PC-3 (cell line): ENCODE data around the gene IER5L. TPM values are rescaled to one million over a fixed set of nuclear protein-coding genes. Genes with fewer than 3 reads are reported as not detected.

Experiments
- ATAC-seq: fragments of 200-7000 bp; cut with Tn5 transposase; 2 replicates; pipeline ENCODE4 v1.9.1; 2020; ENCODE audit warnings: mild to moderate bottlenecking, moderate library complexity
- BruUV-seq: library from RNA; stranded (reverse); fragments of 400-500 nt; replicated peaks from 2 replicates; lab custom pipeline; 2021; lab: Mats Ljungman, UMichigan
- CTCF ChIA-PET: fragments of 300-600 bp; sonication (Branson Sonifier 250); formaldehyde crosslinking; loops from one replicate; lab custom pipeline; 2022; ENCODE audit warnings: antibody characterized with exemption; lab: Charles Lee
- POLR2A ChIA-PET: fragments of 300-600 bp; sonication (Branson Sonifier 250); formaldehyde crosslinking; loops from one replicate; lab custom pipeline; 2022; ENCODE audit warnings: antibody characterized with exemption; ENCODE audit not compliant: unreplicated experiment; lab: Charles Lee
- DNase-seq: peaks from one replicate; pipeline ENCODE4 v3.0.0-alpha.2; 2015
- H2AFZ ChIP-seq: fragments of 300-600 bp; sonication (generic); 2 replicates; pipeline ENCODE4 v1.6.0; 2016; ENCODE audit warnings: antibody characterized with exemption, low read length
- H3F3A ChIP-seq: fragments of 300-600 bp; sonication (generic); one replicate; pipeline ENCODE4 v1.6.0; 2017; ENCODE audit warnings: antibody characterized with exemption, low read length, control low read depth, mild to moderate bottlenecking; ENCODE audit not compliant: unreplicated experiment
- H3K27ac ChIP-seq: fragments of 300-600 bp; sonication (generic); 2 replicates; pipeline ENCODE4 v1.5.1; 2016; ENCODE audit warnings: mild to moderate bottlenecking, low read length
- H3K27me3 ChIP-seq: fragments of 300-600 bp; sonication (generic); 2 replicates; pipeline ENCODE4 v1.6.1; 2016; ENCODE audit warnings: low read length, mixed read lengths
- H3K36me3 ChIP-seq: fragments of 300-600 bp; sonication (generic); 2 replicates; pipeline ENCODE4 v1.6.1; 2016; ENCODE audit warnings: low read depth, mixed run types, low read length, mixed read lengths
- H3K4me1 ChIP-seq: fragments of 300-600 bp; sonication (generic); 2 replicates; pipeline ENCODE4 v1.5.1; 2016; ENCODE audit warnings: low read length; ENCODE audit not compliant: insufficient read depth
- H3K4me2 ChIP-seq: fragments of 300-600 bp; sonication (generic); 2 replicates; pipeline ENCODE4 v1.6.0; 2016; ENCODE audit warnings: low read length
- H3K4me3 ChIP-seq: fragments of 300-600 bp; sonication (generic); 2 replicates; pipeline ENCODE4 v1.5.1; 2016; ENCODE audit warnings: mild to moderate bottlenecking, low read length, mixed read lengths
- H3K79me2 ChIP-seq: fragments of 300-600 bp; sonication (generic); 2 replicates; pipeline ENCODE4 v1.6.1; 2017; ENCODE audit warnings: low read length, mixed read lengths
- H3K9ac ChIP-seq: fragments of 300-600 bp; sonication (generic); 2 replicates; pipeline ENCODE4 v1.6.0; 2016; ENCODE audit warnings: mild to moderate bottlenecking, low read length
- H3K9me2 ChIP-seq: fragments of 300-600 bp; sonication (generic); replicated peaks from 2 replicates; pipeline ENCODE4 v1.6.1; 2016; ENCODE audit warnings: mixed run types, low read length, mixed read lengths
- H3K9me3 ChIP-seq: fragments of 300-600 bp; sonication (generic); 2 replicates; pipeline ENCODE4 v1.6.1; 2016; ENCODE audit warnings: low read length, mixed read lengths
- H4K20me1 ChIP-seq: fragments of 300-600 bp; sonication (generic); 2 replicates; pipeline ENCODE4 v1.6.1; 2016; ENCODE audit warnings: low read length, mixed read lengths
- CTCF ChIP-seq: fragments of 300-600 bp; sonication (generic); conservative IDR thresholded peaks from 2 replicates; pipeline ENCODE4 v1.5.1; 2017; ENCODE audit warnings: antibody characterized with exemption, low read depth, mild to moderate bottlenecking, low read length
- EZH2 ChIP-seq: fragments of 300-600 bp; sonication (generic); IDR thresholded peaks from one replicate; pipeline ENCODE4 v1.6.1; 2017; ENCODE audit warnings: antibody characterized with exemption, mild to moderate bottlenecking, low read length; ENCODE audit not compliant: unreplicated experiment
- EZH2phosphoT487 ChIP-seq: fragments of 300-600 bp; sonication (generic); IDR thresholded peaks from 2 replicates; pipeline ENCODE4 v1.6.1; 2018; ENCODE audit warnings: mild to moderate bottlenecking, antibody characterized with exemption, low read length, borderline replicate concordance
- intact Hi-C: fragments of 100-400 bp; cut with micrococcal nuclease; formaldehyde crosslinking; loops from 2 replicates; pipeline ENCODE4 v1.9.0; 2023
- total RNA-seq: library from RNA; depleted of rRNA; stranded (reverse); fragments of >200 nt; gene quantifications from 2 replicates; pipeline ENCODE4 v1.2.3, GENCODE V29; 2014

Gene IER5L
- total RNA-seq, 1 experiment from 2014 or later: 46.1 TPM

GRCh38 chr9:129156163-129156562 is 21.9 kb downstream of the IER5L start:
- DNase-seq (no peak), ATAC-seq (no peak)
- Histone ChIP-seq H4K20me1 (no peaks in the 10 kb centered on the region), H3K79me2 (no peaks in the 10 kb centered on the region), H3K4me1 (no peaks in the 10 kb centered on the region), H3K27ac (no peak overlapping the region), H3K9me2 (no peaks in the 10 kb centered on the region), H3K4me3 (no peak overlapping the region), H3K9ac (no peak overlapping the region), H3F3A (no peaks in the 10 kb centered on the region), H3K27me3 (no peaks in the 10 kb centered on the region), H3K9me3 (no peaks in the 10 kb centered on the region), H2AFZ (no peak overlapping the region), H3K4me2 (no peak overlapping the region), H3K36me3 (no peaks in the 10 kb centered on the region)
- POLR2A ChIA-PET: no interaction called here
- intact Hi-C loops: no loop called here
- no TSS peak for BruUV-seq
- CTCF ChIA-PET: no interaction called here
- TF ChIP-seq EZH2 (no peak), CTCF (no peak), EZH2phosphoT487 (no peak)

GRCh38 chr9:129154866-129155477 is 23.1 kb downstream of the IER5L start:
- Histone ChIP-seq H4K20me1 (no peaks in the 10 kb centered on the region), H3K79me2 (no peaks in the 10 kb centered on the region), H3K9me3 (no peaks in the 10 kb centered on the region), H3K9me2 (no peaks in the 10 kb centered on the region), H3F3A (no peaks in the 10 kb centered on the region), H3K4me3 (no peak overlapping the region), H2AFZ (no peak overlapping the region), H3K4me1 (no peaks in the 10 kb centered on the region), H3K36me3 (no peaks in the 10 kb centered on the region), H3K27ac (no peak overlapping the region), H3K27me3 (no peaks in the 10 kb centered on the region), H3K4me2 (no peak overlapping the region), H3K9ac (no peak overlapping the region)
- no peak for DNase-seq
- no TSS peak for BruUV-seq
- CTCF ChIA-PET: no interaction called here
- no peak for TF ChIP-seq EZH2phosphoT487
- TF ChIP-seq EZH2: no peak
- no peak for TF ChIP-seq CTCF
- POLR2A ChIA-PET: no interaction called here
- no peak for ATAC-seq
- intact Hi-C loops: no loop called here

GRCh38 chr9:129151469-129151868 is 26.6 kb downstream of the IER5L start:
- Histone ChIP-seq H3K9me2 (no peaks in the 10 kb centered on the region), H3K79me2 (no peaks in the 10 kb centered on the region), H4K20me1 (no peaks in the 10 kb centered on the region), H3K9ac (no peak overlapping the region), H3K36me3 (no peaks in the 10 kb centered on the region), H3K4me2 (no peak overlapping the region), H3F3A (no peaks in the 10 kb centered on the region), H3K9me3 (no peaks in the 10 kb centered on the region), H3K27ac (no peak overlapping the region), H3K27me3 (no peaks in the 10 kb centered on the region), H3K4me1 (no peaks in the 10 kb centered on the region), H3K4me3 (no peak overlapping the region), H2AFZ (no peak overlapping the region)
- BruUV-seq: no TSS peak
- DNase-seq (no peak), ATAC-seq (no peak)
- TF ChIP-seq EZH2phosphoT487: no peak
- no peak for TF ChIP-seq CTCF
- TF ChIP-seq EZH2: no peak
- ChIA-PET POLR2A (no interaction called here), CTCF (no interaction called here)
- intact Hi-C loops: no loop called here
